Thyroid gland (tissue), 4 donors: ENCODE results near the gene HTRA3. TPM values are rescaled to one million over a fixed set of nuclear protein-coding genes. Genes with fewer than 3 reads are reported as not detected.

Experiments used
- DNase-seq, 2 donors: peaks; one replicate each; pipeline ENCODE4 v3.0.0-alpha.2; 2019
- H3K27ac ChIP-seq, 3 donors: fragments of 200-600 bp; sonication (generic); 1 replicate in 2 of 3; 2 replicates in 1 of 3; pipeline ENCODE4 v1.5.1; 2016 to 2019; ENCODE audit warnings: mild to moderate bottlenecking in 1 of 3, moderate library complexity in 1 of 3
- H3K27me3 ChIP-seq: fragments of 200-600 bp; sonication (generic); one replicate; pipeline ENCODE4 v1.5.1; 2019
- H3K36me3 ChIP-seq, 2 donors: fragments of 200-600 bp; sonication (generic); one replicate each; pipeline ENCODE4 v1.5.1; 2016 to 2019
- H3K4me1 ChIP-seq, 2 donors: fragments of 200-600 bp; sonication (generic); one replicate each; pipeline ENCODE4 v1.5.1; 2017 to 2019
- H3K4me3 ChIP-seq, 3 donors: fragments of 200-600 bp; sonication (generic); replicated peaks in 1 of 3; 1 replicate in 2 of 3; 2 replicates in 1 of 3; pipeline ENCODE4 v1.5.1; 2016; ENCODE audit warnings: mild to moderate bottlenecking in 1 of 3
- H3K9me3 ChIP-seq: fragments of 200-600 bp; sonication (generic); one replicate; pipeline ENCODE4 v1.5.1; 2017
- CTCF ChIP-seq, 6 experiments: fragments of 200-600 bp in 3 of 6; fragments of 450-650 bp in 3 of 6; sonication (generic) in 3 of 6; IDR thresholded peaks; one replicate each; pipeline ENCODE4 v1.5.1; 2016 to 2019; ENCODE audit warnings: antibody characterized with exemption in 6 of 6, mild to moderate bottlenecking in 2 of 6, inconsistent platforms in 1 of 6, moderate library complexity in 1 of 6
- POLR2A ChIP-seq, 2 donors: fragments of 450-650 bp; IDR thresholded peaks; one replicate each; pipeline ENCODE4 v1.6.1; 2017; ENCODE audit warnings: antibody characterized with exemption in 2 of 2, mild to moderate bottlenecking in 2 of 2, moderate library complexity in 1 of 2
- WGBS, 2 donors: methylation state at CpG; one replicate each; pipeline ENCODE4 v1.1.5; 2017; 5-methylcytosine and 5-hydroxymethylcytosine counted together
- intact Hi-C: fragments of 100-400 bp; cut with DNase I; formaldehyde crosslinking; loops from one replicate; pipeline ENCODE4 v1.15.1; 2023
- total RNA-seq, 4 donors: library from RNA; depleted of rRNA; stranded (reverse); fragments of >200 nt; gene quantifications; one replicate each; pipeline ENCODE4 v1.2.3, GENCODE V29; 2016

The HTRA3 gene
- total RNA-seq, 4 donors from 2014 or later: 6.9 to 38.3 (median 14.0) TPM

- no peak for DNase-seq
- intact Hi-C loops: no loop called here
- no peak overlapping the region for H3K27ac ChIP-seq
- WGBS, 2 donors: 85 to 88% methylated on average over 10 of the region's 10 CpGs
- no peaks in the 10 kb centered on the region for H3K9me3 ChIP-seq
- no peak overlapping the region for H3K4me3 ChIP-seq
- H3K27me3 ChIP-seq: no peaks in the 10 kb centered on the region
- TF ChIP-seq POLR2A (IDR thresholded peaks at IDR 0.05): no peak
- peaks cover 0 to 6% of the 10 kb centered on the region in 2 donors for H3K4me1 ChIP-seq
- no peaks in the 10 kb centered on the region for H3K36me3 ChIP-seq
Observed at GRCh38 chr4:8283161-8283560, 13.6 kb downstream of the HTRA3 start.

- intact Hi-C loops: no loop called here
Observed at GRCh38 chr4:8283631-8284121, 14.1 kb downstream of the HTRA3 start.

GRCh38 chr4:8284391-8284790, 14.8 kb downstream of the HTRA3 start:
- Histone ChIP-seq H3K4me3 (no peak overlapping the region), H3K27me3 (no peaks in the 10 kb centered on the region), H3K9me3 (no peaks in the 10 kb centered on the region), H3K36me3 (no peaks in the 10 kb centered on the region), H3K27ac (no peak overlapping the region), H3K4me1 (no peaks in the 10 kb centered on the region)
- no peak for TF ChIP-seq POLR2A (IDR thresholded peaks at IDR 0.05)
- no peak for TF ChIP-seq CTCF (IDR thresholded peaks at IDR 0.05)
- WGBS, 2 donors: 81 to 97% methylated on average over 4 of the region's 11 CpGs
- intact Hi-C loops: no loop called here
- no peak for DNase-seq

More at GRCh38 chr4:8283631-8284121, 14.1 kb downstream of the HTRA3 start:
- no peak for DNase-seq
- WGBS, 2 donors: 73 to 88% methylated on average over 15 to 18 of the region's 20 CpGs
- no peaks in the 10 kb centered on the region for H3K27me3 ChIP-seq
- no peaks in the 10 kb centered on the region for H3K36me3 ChIP-seq
- no peak overlapping the region for H3K4me3 ChIP-seq
- no peak for TF ChIP-seq CTCF (IDR thresholded peaks at IDR 0.05)
- no peak for TF ChIP-seq POLR2A (IDR thresholded peaks at IDR 0.05)
- H3K9me3 ChIP-seq: no peaks in the 10 kb centered on the region
- peaks cover 0 to under 1% of the 10 kb centered on the region in 2 donors for H3K4me1 ChIP-seq
- H3K27ac ChIP-seq: no peak overlapping the region

GRCh38 chr4:8285143-8285975, 15.8 kb downstream of the HTRA3 start:
- H3K4me3 ChIP-seq: no peak overlapping the region
- no peaks in the 10 kb centered on the region for H3K27me3 ChIP-seq
- no peaks in the 10 kb centered on the region for H3K9me3 ChIP-seq
- no peak overlapping the region for H3K27ac ChIP-seq
- TF ChIP-seq CTCF (IDR thresholded peaks at IDR 0.05): no peak
- no peak for TF ChIP-seq POLR2A (IDR thresholded peaks at IDR 0.05)
- H3K36me3 ChIP-seq: no peaks in the 10 kb centered on the region
- 81 to 88% methylated on average over 12 to 13 of the region's 16 CpGs for WGBS, 2 donors
- intact Hi-C loops: no loop called here
- no peaks in the 10 kb centered on the region for H3K4me1 ChIP-seq
- no peak for DNase-seq

GRCh38 chr4:8285976-8286718, 16.6 kb downstream of the HTRA3 start:
- no peak overlapping the region for H3K4me3 ChIP-seq
- no peaks in the 10 kb centered on the region for H3K36me3 ChIP-seq
- DNase-seq: no peak
- intact Hi-C loops: no loop called here
- no peaks in the 10 kb centered on the region for H3K9me3 ChIP-seq
- TF ChIP-seq CTCF (IDR thresholded peaks at IDR 0.05) (no peak), POLR2A (IDR thresholded peaks at IDR 0.05) (no peak)
- H3K27me3 ChIP-seq: no peaks in the 10 kb centered on the region
- no peaks in the 10 kb centered on the region for H3K4me1 ChIP-seq
- WGBS, 2 donors: 86 to 92% methylated on average over 19 to 23 of the region's 23 CpGs
- H3K27ac ChIP-seq: no peak overlapping the region
